ENCODE measurements around the gene C3orf52. TPM values are rescaled to one million over a fixed set of nuclear protein-coding genes. Genes with fewer than 3 reads are reported as not detected.

The C3orf52 gene
- polyA plus RNA-seq, 1 donor from 2014 or later: 0.21 TPM

DNA sequence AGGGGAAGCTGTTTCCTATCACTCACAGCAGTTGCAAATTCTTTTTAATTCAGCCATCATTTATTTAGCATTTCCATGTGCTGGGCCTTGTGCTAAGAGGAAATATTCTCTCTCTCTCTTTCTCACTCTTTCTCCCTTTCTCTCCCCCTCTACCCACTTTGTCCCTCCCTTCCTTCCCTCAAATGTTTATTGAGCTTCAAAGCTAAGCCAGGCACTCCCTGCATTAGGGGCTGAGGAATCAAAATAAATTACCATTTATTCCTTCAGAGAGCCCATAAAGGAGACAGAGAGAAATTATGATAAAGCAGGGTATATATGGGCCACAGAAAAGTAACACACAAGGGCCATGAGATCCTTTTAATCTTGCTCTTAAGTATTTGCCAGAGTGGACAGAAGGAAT lies 44.9 kb upstream of the C3orf52 start:
- Histone ChIP-seq H3K79me2 (replicated peaks; ENCODE audit: insufficient read depth, low read length) (no peaks in the 10 kb centered on the region), H3K27ac (ENCODE audit: low read length) (no peak overlapping the region), H3K9me3 (ENCODE audit: low read length) (no peaks in the 10 kb centered on the region), H3K9ac (ENCODE audit: low read length) (no peak overlapping the region), H4K20me1 (ENCODE audit: insufficient read depth) (no peaks in the 10 kb centered on the region), H2AFZ (ENCODE audit: low read depth, low read length) (no peak overlapping the region), H3K27me3 (ENCODE audit: insufficient read depth, low read depth, low read length) (no peaks in the 10 kb centered on the region), H3F3A (ENCODE audit: insufficient read depth, low read length, poor library complexity, severe bottlenecking) (peaks cover 5% of the 10 kb centered on the region), H3K4me3 (ENCODE audit: low read length) (no peak overlapping the region), H3K9me2 (ENCODE audit: insufficient read depth, low read length) (no peaks in the 10 kb centered on the region), H3K36me3 (ENCODE audit: insufficient read depth, low read length) (no peaks in the 10 kb centered on the region), H3K4me2 (ENCODE audit: low read length) (no peak overlapping the region)
- TF ChIP-seq MXI1 (conservative IDR thresholded peaks at IDR 0.05; ENCODE audit: poor library complexity, severe bottlenecking) (no peak), SMC3 (conservative IDR thresholded peaks at IDR 0.05; ENCODE audit: poor library complexity) (no peak), POLR2AphosphoS5 (IDR thresholded peaks at IDR 0.05) (no peak), EP300 (conservative IDR thresholded peaks at IDR 0.05; ENCODE audit: poor library complexity, severe bottlenecking) (no peak), RAD21 (conservative IDR thresholded peaks at IDR 0.05) (no peak), TAF1 (IDR thresholded peaks at IDR 0.05; ENCODE audit: low read depth) (no peak), EZH2 (IDR thresholded peaks at IDR 0.05; ENCODE audit: borderline replicate concordance, insufficient read depth, low read length, poor library complexity, severe bottlenecking) (no peak)
- TF ChIP-seq, protein P1, sequence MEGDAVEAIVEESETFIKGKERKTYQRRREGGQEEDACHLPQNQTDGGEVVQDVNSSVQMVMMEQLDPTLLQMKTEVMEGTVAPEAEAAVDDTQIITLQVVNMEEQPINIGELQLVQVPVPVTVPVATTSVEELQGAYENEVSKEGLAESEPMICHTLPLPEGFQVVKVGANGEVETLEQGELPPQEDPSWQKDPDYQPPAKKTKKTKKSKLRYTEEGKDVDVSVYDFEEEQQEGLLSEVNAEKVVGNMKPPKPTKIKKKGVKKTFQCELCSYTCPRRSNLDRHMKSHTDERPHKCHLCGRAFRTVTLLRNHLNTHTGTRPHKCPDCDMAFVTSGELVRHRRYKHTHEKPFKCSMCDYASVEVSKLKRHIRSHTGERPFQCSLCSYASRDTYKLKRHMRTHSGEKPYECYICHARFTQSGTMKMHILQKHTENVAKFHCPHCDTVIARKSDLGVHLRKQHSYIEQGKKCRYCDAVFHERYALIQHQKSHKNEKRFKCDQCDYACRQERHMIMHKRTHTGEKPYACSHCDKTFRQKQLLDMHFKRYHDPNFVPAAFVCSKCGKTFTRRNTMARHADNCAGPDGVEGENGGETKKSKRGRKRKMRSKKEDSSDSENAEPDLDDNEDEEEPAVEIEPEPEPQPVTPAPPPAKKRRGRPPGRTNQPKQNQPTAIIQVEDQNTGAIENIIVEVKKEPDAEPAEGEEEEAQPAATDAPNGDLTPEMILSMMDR (IDR thresholded peaks at IDR 0.05; ENCODE audit: poor library complexity, severe bottlenecking): no peak
- TF ChIP-seq, protein P2, sequence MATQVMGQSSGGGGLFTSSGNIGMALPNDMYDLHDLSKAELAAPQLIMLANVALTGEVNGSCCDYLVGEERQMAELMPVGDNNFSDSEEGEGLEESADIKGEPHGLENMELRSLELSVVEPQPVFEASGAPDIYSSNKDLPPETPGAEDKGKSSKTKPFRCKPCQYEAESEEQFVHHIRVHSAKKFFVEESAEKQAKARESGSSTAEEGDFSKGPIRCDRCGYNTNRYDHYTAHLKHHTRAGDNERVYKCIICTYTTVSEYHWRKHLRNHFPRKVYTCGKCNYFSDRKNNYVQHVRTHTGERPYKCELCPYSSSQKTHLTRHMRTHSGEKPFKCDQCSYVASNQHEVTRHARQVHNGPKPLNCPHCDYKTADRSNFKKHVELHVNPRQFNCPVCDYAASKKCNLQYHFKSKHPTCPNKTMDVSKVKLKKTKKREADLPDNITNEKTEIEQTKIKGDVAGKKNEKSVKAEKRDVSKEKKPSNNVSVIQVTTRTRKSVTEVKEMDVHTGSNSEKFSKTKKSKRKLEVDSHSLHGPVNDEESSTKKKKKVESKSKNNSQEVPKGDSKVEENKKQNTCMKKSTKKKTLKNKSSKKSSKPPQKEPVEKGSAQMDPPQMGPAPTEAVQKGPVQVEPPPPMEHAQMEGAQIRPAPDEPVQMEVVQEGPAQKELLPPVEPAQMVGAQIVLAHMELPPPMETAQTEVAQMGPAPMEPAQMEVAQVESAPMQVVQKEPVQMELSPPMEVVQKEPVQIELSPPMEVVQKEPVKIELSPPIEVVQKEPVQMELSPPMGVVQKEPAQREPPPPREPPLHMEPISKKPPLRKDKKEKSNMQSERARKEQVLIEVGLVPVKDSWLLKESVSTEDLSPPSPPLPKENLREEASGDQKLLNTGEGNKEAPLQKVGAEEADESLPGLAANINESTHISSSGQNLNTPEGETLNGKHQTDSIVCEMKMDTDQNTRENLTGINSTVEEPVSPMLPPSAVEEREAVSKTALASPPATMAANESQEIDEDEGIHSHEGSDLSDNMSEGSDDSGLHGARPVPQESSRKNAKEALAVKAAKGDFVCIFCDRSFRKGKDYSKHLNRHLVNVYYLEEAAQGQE (IDR thresholded peaks at IDR 0.05; ENCODE audit: borderline replicate concordance): no peak

DNA sequence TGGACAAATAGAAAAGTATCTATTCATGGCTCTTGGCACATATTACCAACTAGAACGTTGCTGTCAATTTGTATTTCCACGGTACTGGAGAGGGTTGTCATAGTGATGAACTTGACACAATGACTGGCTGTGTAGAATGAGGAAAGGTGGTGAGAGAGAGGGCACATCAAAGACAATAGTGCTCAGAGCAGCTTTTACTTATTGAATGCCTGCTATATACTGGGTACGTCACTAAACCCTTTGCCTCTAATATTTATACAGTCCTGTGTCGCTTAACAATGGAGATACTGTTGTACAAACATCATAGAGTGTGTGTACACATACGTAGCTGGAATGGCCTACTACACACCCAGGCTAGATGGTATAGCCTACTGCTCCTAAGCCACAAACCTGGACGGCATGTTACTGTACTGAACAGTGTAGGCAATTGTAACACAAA lies 43.3 kb upstream of the C3orf52 start:
- Histone ChIP-seq H3K36me3 (ENCODE audit: insufficient read depth, low read length) (no peaks in the 10 kb centered on the region), H4K20me1 (ENCODE audit: insufficient read depth) (no peaks in the 10 kb centered on the region), H3K9me3 (ENCODE audit: low read length) (no peaks in the 10 kb centered on the region), H3K4me3 (ENCODE audit: low read length) (peak overlapping the region; percentile 43), H3K9ac (ENCODE audit: low read length) (peak overlapping the region; percentile 48), H3F3A (ENCODE audit: insufficient read depth, low read length, poor library complexity, severe bottlenecking) (peaks cover 5% of the 10 kb centered on the region), H3K27me3 (ENCODE audit: insufficient read depth, low read depth, low read length) (no peaks in the 10 kb centered on the region), H3K27ac (ENCODE audit: low read length) (peak overlapping the region; percentile 89), H3K79me2 (replicated peaks; ENCODE audit: insufficient read depth, low read length) (no peaks in the 10 kb centered on the region), H2AFZ (ENCODE audit: low read depth, low read length) (no peak overlapping the region), H3K9me2 (ENCODE audit: insufficient read depth, low read length) (no peaks in the 10 kb centered on the region), H3K4me2 (ENCODE audit: low read length) (peak overlapping the region; percentile 26)
- TF ChIP-seq EZH2 (IDR thresholded peaks at IDR 0.05; ENCODE audit: borderline replicate concordance, insufficient read depth, low read length, poor library complexity, severe bottlenecking): no peak
- TF ChIP-seq EP300 (conservative IDR thresholded peaks at IDR 0.05; ENCODE audit: poor library complexity, severe bottlenecking): peak; percentile 88
- no peak for TF ChIP-seq SMC3 (conservative IDR thresholded peaks at IDR 0.05; ENCODE audit: poor library complexity)
- no peak for TF ChIP-seq RAD21 (conservative IDR thresholded peaks at IDR 0.05)
- no peak for TF ChIP-seq MXI1 (conservative IDR thresholded peaks at IDR 0.05; ENCODE audit: poor library complexity, severe bottlenecking)
- TF ChIP-seq, protein P1 (IDR thresholded peaks at IDR 0.05; ENCODE audit: poor library complexity, severe bottlenecking): no peak
- TF ChIP-seq POLR2AphosphoS5 (IDR thresholded peaks at IDR 0.05): peak; percentile 71
- TF ChIP-seq, protein P2 (IDR thresholded peaks at IDR 0.05; ENCODE audit: borderline replicate concordance): no peak
- TF ChIP-seq TAF1 (IDR thresholded peaks at IDR 0.05; ENCODE audit: low read depth): no peak
